Breast epithelium (tissue), 3 donors: Measurements from ENCODE around the gene AUNIP.

Experiments used
- CTCF ChIP-seq, 3 donors: fragments of 450-650 bp; IDR thresholded peaks; one replicate each; pipeline ENCODE4 v1.5.1; 2016 to 2017; ENCODE audit warnings: antibody characterized with exemption in 3 of 3, mild to moderate bottlenecking in 3 of 3, moderate library complexity in 3 of 3
- POLR2A ChIP-seq: fragments of 450-650 bp; IDR thresholded peaks from one replicate; pipeline ENCODE4 v1.6.1; 2016; ENCODE audit warnings: antibody characterized with exemption, mild to moderate bottlenecking, moderate library complexity

DNA sequence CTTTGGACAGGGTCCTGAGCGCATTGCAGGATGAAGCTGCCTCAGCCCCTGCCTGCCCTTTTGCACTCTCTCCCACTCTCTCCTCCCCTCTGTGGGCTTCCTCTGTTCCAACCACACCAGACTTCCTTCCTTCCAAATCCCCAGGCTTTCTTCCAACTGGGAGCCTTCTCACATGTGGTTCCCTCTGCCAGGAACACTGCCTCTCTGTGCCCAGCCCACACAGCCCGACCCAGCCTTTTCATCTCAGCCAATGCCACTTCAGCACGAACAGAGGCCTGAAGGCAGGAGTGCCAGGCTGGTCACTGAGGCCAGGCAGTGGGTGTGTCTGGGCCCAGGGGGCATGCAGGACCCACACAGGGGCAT is 53.4 kb downstream of the AUNIP start:
- no peak for TF ChIP-seq POLR2A
- TF ChIP-seq CTCF (IDR thresholded peaks at IDR 0.05) = no peak
